GM19238 (cell line): Measurements from ENCODE around the gene PSD.

Experiments used
- DNase-seq: peaks from one replicate; pipeline ENCODE4 v3.0.0; 2011; ENCODE audit warnings: low spot score; ENCODE audit not compliant: insufficient read length

Gene PSD

DNA sequence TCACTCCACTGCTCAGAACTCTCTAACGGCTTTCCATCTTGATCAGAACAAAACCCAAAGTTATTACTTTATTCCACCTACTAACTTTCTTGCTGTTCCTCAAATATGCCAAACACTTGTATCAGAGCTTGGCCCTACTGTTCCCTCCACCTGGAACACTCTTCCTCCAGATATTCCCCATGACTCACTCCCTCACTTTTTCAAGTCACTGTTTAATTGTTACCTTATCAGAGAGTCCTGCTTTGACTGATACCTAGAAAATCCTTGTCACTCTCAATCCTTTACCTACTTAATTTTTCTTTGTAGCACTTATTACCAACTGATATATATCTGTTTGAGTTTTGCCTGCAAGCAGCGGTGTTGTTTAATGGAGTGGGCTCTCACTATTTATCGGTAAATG lies 28.7 kb downstream of the PSD start:
- DNase-seq = no peak

DNA sequence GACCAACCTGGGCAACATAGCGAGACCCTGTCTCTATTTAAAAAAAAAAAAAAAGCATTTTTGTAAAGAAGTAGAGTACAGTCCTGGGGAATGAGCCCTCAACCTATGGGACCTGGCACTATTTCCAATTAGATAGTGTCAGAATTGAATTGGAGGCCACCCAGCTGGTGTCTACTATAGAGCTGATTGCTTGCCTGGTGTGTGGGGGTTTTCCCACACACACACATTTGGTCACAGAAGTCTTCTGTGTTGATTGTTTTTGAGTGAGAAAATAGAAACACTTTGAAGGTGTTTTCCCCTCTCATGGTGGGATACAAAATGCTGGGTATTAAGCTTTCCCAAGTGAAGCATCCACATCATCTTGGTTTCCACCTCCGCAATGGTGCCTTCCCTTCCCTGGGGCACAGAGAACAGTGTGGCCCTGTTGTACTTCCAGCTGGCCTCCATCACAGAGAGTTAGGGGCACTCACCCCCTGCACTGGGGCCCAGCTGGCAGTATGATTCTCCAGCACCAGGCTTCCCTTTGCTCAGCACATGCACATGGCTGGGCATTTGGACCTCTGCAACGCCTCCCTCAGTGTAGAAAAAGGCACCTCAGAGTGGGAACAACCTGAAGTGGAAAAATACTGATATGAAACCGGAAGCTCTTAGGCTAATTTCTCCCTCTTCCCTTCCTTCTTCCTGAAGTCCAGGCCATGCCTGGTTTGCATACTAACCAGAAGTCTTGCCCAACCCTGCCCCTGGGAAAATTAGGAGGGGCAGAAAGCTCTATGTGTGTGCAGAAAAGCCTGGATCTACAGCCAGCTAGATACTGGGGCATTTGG lies 33.8 kb downstream of the PSD start:
- DNase-seq = no peak

DNA sequence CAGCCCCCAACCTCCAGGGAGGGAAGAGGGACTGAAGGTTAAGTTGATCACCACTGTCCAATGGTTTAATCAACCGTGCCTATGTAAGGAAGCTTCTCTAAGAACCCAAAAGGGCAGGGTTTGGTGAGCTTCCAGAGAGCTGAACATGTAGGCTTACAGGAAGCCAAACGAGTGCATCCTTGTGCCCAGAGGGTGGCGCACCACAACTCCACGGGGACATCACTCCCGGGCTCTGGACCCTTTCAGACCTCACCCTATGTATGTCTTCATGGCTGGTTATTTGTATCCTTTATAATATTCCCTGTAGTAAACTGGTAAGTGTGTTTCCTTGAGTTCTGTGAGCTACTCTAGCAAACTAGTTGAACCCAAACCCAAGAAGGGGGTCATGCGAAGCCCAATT lies 34.5 kb downstream of the PSD start:
- no peak for DNase-seq

DNA sequence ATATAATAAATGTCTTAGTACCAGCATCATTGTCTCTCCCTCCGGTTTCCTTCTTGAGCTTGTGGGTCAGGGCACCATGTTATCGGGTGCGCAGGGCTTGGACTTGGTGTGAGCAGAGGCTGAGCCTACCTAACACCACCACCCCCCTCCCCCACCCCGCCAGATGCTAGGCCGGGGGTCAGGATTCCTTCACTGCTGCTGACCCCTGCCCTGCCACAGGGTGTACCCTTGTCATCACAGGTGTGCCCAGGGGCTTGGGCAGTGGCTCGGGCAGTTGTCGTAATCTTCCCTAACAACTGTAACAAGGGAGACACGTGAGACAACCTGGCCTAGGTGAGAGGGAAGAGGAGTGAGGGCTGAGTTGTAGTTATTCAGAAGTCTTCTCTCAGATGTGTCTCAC lies 35.7 kb downstream of the PSD start:
- DNase-seq = no peak

DNA sequence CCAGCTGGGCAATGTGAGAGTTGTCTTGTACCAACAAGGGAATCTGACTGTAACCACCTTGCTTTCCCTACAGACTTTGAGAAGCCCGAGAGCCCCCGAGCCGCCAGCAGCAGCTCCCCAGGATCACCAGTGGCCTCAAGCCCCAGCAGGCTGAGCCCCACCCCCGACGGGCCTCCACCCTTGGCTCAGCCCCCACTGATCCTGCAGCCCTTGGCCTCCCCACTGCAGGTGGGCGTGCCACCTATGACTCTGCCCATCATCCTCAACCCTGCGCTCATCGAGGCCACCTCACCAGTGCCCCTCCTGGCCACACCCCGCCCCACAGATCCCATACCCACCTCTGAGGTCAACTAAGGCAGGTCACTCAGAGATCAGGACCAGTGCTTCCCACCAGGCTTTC lies 36.6 kb downstream of the PSD start:
- DNase-seq = no peak

DNA sequence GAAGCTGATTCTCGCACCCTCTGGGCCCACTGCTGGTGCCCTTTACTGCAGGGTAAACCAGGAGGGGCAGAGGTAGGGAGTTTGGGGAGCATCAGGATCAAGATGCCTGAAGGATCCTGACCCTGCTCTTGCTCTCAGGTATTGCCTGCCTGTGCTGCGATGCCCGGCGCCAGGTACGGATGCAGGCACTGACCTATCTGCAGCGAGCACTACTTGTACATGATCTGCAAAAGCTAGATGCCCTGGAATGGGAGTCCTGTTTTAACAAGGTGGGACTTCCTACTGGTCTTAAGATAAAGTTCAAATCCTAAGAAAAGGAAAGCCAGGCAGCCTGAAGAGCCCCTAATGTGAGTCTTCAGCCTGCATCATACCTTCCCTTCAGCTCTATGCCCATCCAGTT lies 39.2 kb downstream of the PSD start:
- DNase-seq = no peak

DNA sequence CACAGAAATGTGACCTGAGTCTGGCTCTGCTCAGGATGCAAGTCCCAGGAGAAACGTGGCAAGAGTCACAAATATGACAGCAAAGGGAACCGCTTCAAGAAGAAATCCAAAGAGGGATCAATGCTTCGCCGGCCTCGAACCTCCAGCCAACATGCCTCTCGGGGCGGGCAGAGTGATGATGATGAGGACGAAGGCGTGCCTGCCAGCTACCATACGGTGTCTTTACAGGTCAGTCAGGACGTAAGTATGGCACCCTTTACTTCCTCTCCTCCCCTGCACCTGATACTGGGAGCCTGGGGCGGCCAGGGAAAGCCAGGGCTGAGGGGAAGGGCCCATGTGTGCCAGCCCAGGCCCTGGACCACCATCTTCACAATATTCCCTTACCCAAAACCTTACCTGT lies 41.7 kb downstream of the PSD start:
- no peak for DNase-seq

DNA sequence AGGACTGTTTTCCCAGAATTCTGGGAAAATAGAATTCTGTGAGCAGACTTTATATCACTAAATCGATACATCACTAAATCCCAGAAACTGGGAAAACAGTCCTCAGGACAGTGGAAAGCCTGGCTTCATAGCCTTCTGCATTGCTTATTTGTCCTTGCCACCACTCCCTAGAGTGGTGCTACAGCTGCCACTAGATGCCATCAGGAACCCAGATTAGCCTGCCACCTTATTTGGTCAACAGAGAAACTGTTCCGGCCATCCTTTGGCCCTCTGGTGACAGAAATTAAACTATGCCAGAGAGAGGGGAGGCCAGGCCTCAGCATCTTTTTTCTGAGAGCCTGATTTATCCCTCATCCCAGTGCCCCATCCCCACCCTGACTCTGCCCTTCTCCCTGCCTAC lies 42.7 kb downstream of the PSD start:
- DNase-seq = no peak

DNA sequence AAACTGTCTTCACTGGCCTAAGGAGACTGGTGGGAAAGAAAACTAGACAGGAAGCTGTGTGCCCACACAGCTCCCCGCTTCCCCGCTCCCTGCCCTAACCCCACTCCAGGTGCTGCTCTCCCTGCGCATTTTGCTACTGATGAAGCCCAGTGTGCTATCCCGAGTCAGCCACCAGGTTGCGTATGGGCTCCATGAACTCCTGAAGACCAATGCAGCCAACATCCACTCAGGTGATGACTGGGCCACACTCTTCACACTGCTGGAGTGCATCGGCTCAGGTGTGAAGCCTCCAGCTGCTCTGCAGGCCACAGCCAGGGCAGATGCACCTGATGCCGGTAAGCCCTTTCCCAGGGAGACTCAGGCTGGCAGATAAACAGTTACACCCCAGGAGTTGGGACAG lies 43.3 kb downstream of the PSD start:
- DNase-seq = no peak

DNA sequence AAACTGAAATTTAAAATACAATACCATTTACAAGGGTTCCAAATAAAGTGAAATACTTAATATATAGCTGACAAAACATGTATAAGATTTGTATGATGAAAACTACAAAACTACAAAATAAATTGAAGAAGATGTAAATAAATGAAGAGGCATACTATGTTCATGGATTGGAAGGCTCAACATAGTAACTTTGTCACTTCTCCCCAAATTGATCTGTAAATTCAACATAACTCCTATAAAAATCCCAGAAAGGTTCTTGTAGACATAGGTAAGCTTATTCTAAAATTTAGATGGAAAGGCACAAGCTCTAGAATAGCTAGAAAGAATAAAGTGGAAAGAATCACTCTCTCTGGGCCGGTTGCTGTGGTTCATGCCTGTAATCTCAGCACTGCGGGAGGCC lies 47.3 kb downstream of the PSD start:
- no peak for DNase-seq

DNA sequence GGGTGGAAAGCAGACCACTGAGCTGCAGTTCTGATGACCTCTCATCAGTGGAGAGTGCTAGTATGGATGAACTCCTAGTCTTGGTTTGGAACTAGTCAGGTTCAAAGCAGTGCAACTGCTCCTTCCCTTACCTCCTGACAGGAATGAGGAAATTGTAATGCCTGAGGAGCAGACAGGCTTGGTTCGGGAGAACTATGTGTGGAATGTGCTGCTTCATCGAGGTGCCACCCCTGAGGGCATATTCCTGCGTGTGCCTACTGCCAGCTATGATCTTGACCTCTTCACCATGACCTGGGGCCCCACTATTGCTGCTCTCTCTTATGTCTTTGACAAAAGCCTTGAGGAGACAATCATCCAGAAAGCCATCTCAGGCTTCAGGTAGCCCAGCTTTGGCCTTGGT lies 50.5 kb downstream of the PSD start:
- DNase-seq = no peak

DNA sequence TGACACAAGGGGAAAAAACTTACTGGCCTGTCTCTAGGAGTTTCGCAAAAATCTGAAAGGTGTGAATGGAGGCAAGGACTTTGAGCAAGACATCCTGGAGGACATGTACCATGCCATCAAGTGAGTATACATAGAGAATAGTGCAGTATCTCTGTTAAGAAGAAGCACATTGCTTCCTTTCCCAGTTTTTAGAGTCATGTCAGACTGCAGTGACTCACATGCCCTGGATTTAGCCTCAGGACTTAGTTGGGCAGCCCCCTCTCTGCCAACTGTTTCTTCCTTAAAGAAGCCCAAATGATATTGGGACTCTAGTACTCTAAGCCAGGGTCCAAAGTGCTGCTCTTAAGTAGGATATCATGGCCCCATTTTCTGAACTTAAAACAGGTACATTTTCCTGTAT lies 51.1 kb downstream of the PSD start:
- no peak for DNase-seq

DNA sequence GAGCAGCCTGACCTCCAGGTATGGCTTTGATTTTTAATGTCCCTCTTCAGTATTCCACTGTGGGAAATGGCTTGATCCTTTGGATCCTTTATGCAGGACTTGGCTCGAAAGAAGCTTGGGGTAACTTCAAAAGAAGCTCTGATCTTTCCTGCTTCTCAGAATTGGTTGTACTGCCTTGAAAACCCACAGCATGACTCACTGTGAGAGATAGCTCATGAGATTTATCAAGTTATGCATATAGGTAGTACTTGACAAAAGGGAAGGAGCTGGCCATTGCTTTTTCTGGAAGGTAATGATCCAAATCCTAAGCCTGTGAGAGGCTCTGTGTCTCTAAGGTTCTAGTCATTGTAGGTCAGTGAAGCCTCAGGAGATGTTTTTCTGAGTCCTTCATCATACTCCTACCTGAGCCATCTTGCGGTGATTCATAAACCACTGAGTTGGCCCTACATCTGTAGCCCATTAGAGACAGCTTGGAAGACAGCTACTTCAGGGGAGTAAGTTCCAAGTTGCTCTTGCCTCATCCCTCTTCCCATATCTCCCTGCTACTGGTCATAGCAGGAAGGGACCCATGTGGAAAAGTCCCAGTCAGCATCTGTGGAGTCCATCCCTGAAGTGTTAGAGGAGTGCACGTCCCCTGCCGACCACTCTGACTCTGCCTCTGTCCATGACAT lies 59.7 kb downstream of the PSD start:
- DNase-seq = no peak

DNA sequence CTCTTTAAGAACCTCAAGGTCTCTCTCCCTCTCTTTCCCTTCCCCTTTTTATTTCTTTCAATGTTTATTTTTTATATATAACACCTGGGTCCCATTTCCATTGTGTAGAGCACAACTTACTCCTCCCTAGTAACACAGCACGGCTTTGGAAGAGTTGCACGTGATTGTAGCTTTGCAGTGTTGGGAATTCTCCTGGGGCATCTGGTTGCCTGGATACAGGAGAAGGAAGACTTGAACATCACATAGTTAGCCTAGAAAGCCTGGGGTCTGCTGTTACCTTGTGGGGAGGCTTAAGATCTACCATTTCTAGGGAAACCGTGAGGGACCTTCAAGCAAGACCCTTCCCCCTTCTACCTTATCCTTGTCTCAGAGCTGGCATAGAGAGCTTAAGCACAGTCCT lies 64.1 kb downstream of the PSD start:
- no peak for DNase-seq
